ENCODE measurements around the gene ATE1. TPM values are rescaled to one million over a fixed set of nuclear protein-coding genes. Genes with fewer than 3 reads are reported as not detected.
"Not testable (repeated sequence)": the region's sequence is repeated elsewhere in the genome, so short reads cannot be mapped to it uniquely, and the experiment has no call there.

ATE1 gene
- polyA plus RNA-seq, 3 donors, result 32.8 to 39.3 (median 34.6) TPM

- no peak for DNase-seq (ENCODE audit: extremely low read depth in 1 of 11, low read depth in 9 of 11, low spot score in 4 of 11)
These were observed 195.0 kb downstream of the ATE1 start for GRCh38 chr10:121732656-121733445.

DNA sequence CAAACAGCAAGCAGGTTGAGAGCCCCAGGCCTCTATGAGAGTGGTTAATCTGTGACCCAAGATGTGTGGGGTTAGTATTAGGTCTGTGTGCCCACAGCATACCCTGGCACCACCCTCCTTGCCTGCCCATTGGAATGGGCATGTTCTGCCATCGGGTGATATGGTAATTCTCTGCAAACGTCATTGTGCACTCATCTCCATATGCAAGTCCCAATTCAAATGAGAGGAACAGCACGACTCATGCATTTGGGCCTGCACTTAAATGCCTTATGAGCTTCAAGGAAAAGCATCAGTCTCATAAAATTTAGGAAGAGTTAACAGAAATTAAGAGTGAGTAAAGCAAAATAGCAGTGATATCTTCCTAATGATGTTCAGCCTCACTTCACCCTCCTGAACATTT lies 195.7 kb downstream of the ATE1 start:
- DNase-seq (ENCODE audit: extremely low read depth in 1 of 11, low read depth in 9 of 11, low spot score in 4 of 11), result no peak

DNA sequence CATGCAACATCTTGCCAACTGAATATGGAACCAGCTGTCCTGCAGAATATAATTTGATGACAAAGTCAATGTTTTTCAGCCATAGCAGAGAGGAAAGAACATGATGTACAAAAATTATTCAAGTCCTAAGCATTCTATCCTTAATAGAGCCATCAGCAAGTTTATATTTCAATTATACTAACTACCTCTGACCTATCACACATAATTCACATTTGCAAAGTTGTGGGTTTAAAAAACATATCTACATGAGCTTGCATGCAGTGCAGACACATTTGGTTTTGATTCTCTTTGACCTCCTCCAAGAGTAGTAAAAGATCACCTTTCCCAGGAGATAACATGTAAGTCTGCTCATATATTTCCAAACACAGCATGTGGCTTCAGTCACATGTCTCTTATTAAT lies 203.5 kb downstream of the ATE1 start:
- no peak for DNase-seq (ENCODE audit: extremely low read depth in 1 of 11, low read depth in 9 of 11, low spot score in 4 of 11)

GRCh38 chr10:121722665-121723064 lies 205.2 kb downstream of the ATE1 start:
- DNase-seq (ENCODE audit: extremely low read depth in 1 of 11, low read depth in 9 of 11, low spot score in 4 of 11), result no peak

- DNase-seq (ENCODE audit: extremely low read depth in 1 of 11, low read depth in 9 of 11, low spot score in 4 of 11), result no peak
These were observed 206.6 kb downstream of the ATE1 start for GRCh38 chr10:121721257-121721656.

DNA sequence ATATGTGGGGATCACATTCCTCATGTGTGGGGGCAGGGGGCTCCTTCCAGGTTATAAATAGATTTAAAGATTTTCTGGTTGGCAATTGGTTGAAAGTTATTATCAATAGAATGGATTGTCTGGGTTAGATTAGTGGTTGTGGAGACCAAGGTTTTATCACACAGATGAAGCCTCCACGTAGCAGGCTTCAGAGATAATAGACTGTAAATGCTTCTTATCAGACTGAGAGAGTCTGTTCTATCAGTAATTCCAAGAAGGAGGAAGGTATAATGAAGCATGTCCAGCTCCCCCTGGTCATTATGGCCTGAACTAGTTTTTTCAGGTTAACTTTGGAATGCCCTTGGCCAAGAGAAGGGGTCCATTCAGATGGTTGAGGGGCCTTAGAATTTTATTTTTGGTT lies 211.9 kb downstream of the ATE1 start:
- no peak for DNase-seq (ENCODE audit: extremely low read depth in 1 of 11, low read depth in 9 of 11, low spot score in 4 of 11)

GRCh38 chr10:121715076-121715475 lies 212.8 kb downstream of the ATE1 start:
- DNase-seq (ENCODE audit: extremely low read depth in 1 of 11, low read depth in 9 of 11, low spot score in 4 of 11), result no peak

- DNase-seq (ENCODE audit: extremely low read depth in 1 of 11, low read depth in 9 of 11, low spot score in 4 of 11), result no peak
These were observed 214.3 kb downstream of the ATE1 start for GRCh38 chr10:121713486-121713885.

GRCh38 chr10:121710971-121711370 lies 216.9 kb downstream of the ATE1 start:
- no peak for DNase-seq (ENCODE audit: extremely low read depth in 1 of 11, low read depth in 9 of 11, low spot score in 4 of 11)

DNA sequence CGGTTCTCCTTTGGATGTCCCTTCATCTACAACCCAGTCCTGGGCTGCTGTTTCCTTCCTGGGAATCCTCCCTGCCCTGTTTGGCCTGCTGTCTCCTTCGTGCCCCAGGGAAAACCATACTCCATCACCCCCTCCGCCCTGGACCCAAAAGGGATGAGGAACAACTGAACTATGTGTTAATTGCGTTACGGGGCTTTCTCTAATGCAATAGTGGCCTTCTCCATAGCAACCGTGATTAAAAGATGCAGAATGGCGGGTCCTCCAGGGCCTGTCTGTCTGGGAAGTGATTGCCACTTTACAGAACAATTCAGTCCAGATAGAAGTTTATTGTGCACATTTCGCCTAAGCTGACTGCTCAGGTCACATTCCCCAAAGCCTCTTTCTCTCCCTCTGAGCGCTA lies 217.6 kb downstream of the ATE1 start:
- no peak for DNase-seq (ENCODE audit: extremely low read depth in 1 of 11, low read depth in 9 of 11, low spot score in 4 of 11)

DNA sequence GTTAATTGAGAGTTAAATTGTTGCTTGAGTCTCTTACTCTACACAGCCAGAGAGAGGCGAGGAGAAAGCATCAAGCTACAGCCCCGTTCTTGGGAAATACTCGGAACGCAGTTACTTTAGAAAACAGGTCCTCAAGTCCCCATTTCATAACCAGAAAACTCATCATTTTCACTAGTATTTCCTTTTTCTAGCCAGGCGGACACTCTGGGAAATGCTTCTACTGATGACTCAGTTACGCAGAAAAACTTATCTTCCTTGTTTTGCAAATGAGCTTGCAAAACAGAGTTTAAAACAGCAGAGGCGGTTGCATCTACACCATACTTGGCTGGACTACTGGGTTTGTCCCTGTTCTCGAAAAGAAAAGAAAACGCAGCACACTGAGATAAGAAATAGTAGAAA lies 218.2 kb downstream of the ATE1 start:
- no peak for DNase-seq (ENCODE audit: extremely low read depth in 1 of 11, low read depth in 9 of 11, low spot score in 4 of 11)

GRCh38 chr10:121708728-121709674 lies 218.8 kb downstream of the ATE1 start:
- DNase-seq (ENCODE audit: extremely low read depth in 1 of 11, low read depth in 9 of 11, low spot score in 4 of 11), result no peak

DNA sequence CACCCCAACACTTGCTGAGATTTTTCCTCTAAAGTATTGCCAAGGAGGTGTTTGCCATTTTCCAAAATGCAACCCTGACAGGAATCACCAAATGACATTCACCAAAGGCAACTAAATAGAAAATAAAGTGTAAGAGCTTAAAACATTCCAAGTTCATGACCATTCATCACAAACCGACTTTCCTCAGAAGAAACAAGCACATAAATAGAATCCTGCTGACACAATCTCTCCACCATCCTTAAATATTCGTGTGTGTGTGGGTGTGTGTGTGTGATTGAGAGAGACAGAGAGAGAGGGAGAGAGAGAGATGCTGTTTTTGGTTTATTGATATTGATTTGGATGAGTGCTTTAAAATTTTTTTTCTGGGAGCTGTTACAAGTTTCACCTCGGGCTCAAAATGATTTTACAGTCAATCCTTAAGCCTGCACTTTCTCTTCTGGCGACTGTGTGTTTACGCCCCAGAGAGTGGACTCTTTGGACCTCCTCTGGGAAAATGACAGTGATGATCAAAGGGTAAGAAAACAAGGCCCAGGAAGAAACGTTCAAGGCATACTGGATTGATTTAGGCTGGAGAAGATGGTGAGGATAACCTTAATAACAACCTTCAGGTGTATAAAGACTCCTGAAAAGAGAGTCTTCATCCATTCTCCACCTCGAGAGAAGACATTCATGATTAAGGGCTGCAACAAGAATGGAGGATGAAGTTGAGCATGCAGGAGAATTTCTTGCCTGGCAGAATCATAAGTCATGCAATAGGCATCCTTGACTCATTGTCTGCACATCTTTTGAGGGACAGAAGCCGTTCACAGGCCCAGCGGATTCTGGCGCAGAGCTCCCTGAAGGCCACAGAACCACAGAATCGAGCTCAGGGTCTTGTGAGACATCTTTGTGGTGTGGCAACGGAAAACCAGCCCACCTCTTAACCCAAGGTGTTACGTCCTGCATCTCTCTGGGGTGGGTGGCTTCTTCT lies 225.2 kb downstream of the ATE1 start:
- no peak for DNase-seq (ENCODE audit: extremely low read depth in 1 of 11, low read depth in 9 of 11, low spot score in 4 of 11)

GRCh38 chr10:121700416-121700815 lies 227.4 kb downstream of the ATE1 start:
- DNase-seq (ENCODE audit: extremely low read depth in 1 of 11, low read depth in 9 of 11, low spot score in 4 of 11), result no peak

- DNase-seq (ENCODE audit: extremely low read depth in 1 of 11, low read depth in 9 of 11, low spot score in 4 of 11), result not testable (repeated sequence)
These were observed 228.1 kb downstream of the ATE1 start for GRCh38 chr10:121699703-121700102.

GRCh38 chr10:121698902-121699301 lies 228.9 kb downstream of the ATE1 start:
- DNase-seq (ENCODE audit: extremely low read depth in 1 of 11, low read depth in 9 of 11, low spot score in 4 of 11), result no peak

- no peak for DNase-seq (ENCODE audit: extremely low read depth in 1 of 11, low read depth in 9 of 11, low spot score in 4 of 11)
These were observed 229.5 kb downstream of the ATE1 start for GRCh38 chr10:121698336-121698735.

GRCh38 chr10:121696854-121697253 lies 231.0 kb downstream of the ATE1 start:
- DNase-seq (ENCODE audit: extremely low read depth in 1 of 11, low read depth in 9 of 11, low spot score in 4 of 11), result no peak

All from renal cortex interstitium (tissue), 11 donors.